Activated naive CD4-positive, alpha-beta T cell treated with anti-CD3 and anti-CD28 coated beads, Interleukin-2, amount 50 U/mL, for 72 hours (primary cell): ENCODE data around the gene CGNL1. TPM values are rescaled to one million over a fixed set of nuclear protein-coding genes. Genes with fewer than 3 reads are reported as not detected.
A peak's percentile ranks its signal among the peaks of the same experiment; 100 is the strongest.

Experiments used
- ATAC-seq, 2 donors: fragments of 150-1000 bp; cut with Tn5 transposase; 2 replicates each; pipeline ENCODE4 v1.10.0; 2021; ENCODE audit warnings: mild to moderate bottlenecking in 2 of 2, moderate library complexity in 2 of 2
- DNase-seq, 2 donors: peaks; one replicate each; pipeline ENCODE4 v3.0.0; 2021 to 2022; ENCODE audit warnings: low spot score in 2 of 2
- H3K27ac Mint-ChIP-seq, 2 donors: one replicate each; pipeline ENCODE4 v1.8.0; 2022; ENCODE audit warnings: mild to moderate bottlenecking in 2 of 2, mixed read lengths in 2 of 2
- H3K36me3 Mint-ChIP-seq, 2 donors: one replicate each; pipeline ENCODE4 v1.8.0; 2022; ENCODE audit warnings: mixed read lengths in 2 of 2
- H3K9me3 Mint-ChIP-seq, 2 donors: one replicate each; pipeline ENCODE4 v1.8.0; 2022; ENCODE audit warnings: mixed read lengths in 2 of 2
- total RNA-seq, 2 donors: library from RNA; stranded (reverse); gene quantifications; one replicate each; pipeline ENCODE4 v1.2.3, GENCODE V29; 2022

The CGNL1 gene
- total RNA-seq, 2 donors from 2014 or later = not detected

- Mint-ChIP-seq H3K36me3 (peaks cover 8 to 27% of the 10 kb centered on the region in 2 donors), H3K9me3 (peaks cover 20 to 23% of the 10 kb centered on the region in 2 donors), H3K27ac (no peak overlapping the region)
- DNase-seq = no peak
- no peak for ATAC-seq
These were observed 207.4 kb downstream of the CGNL1 start for GRCh38 chr15:57583720-57584119.

- peaks cover 20 to 23% of the 10 kb centered on the region in 2 donors for H3K9me3 Mint-ChIP-seq
- ATAC-seq = peak; percentile 48 to 84
- no peak for DNase-seq
- peak overlapping the region in 1 of 2 donors; percentile 48 for H3K27ac Mint-ChIP-seq
- H3K36me3 Mint-ChIP-seq = peaks cover 8 to 27% of the 10 kb centered on the region in 2 donors
These were observed 210.5 kb downstream of the CGNL1 start for GRCh38 chr15:57586661-57587424.

GRCh38 chr15:57589281-57589680 lies 213.0 kb downstream of the CGNL1 start:
- H3K27ac Mint-ChIP-seq = no peak overlapping the region
- peaks cover 0 to 4% of the 10 kb centered on the region in 2 donors for H3K36me3 Mint-ChIP-seq
- ATAC-seq = no peak
- peaks cover 4 to 8% of the 10 kb centered on the region in 2 donors for H3K9me3 Mint-ChIP-seq
- no peak for DNase-seq

- peaks cover 0 to 4% of the 10 kb centered on the region in 2 donors for H3K36me3 Mint-ChIP-seq
- no peak overlapping the region for H3K27ac Mint-ChIP-seq
- DNase-seq (no peak), ATAC-seq (no peak)
- peaks cover 4 to 8% of the 10 kb centered on the region in 2 donors for H3K9me3 Mint-ChIP-seq
These were observed 213.4 kb downstream of the CGNL1 start for GRCh38 chr15:57589754-57590153.

GRCh38 chr15:57591237-57591821 lies 215.0 kb downstream of the CGNL1 start:
- Mint-ChIP-seq H3K9me3 (peaks cover 0 to 3% of the 10 kb centered on the region in 2 donors), H3K27ac (no peak overlapping the region), H3K36me3 (no peaks in the 10 kb centered on the region)
- DNase-seq (no peak), ATAC-seq (peak; percentile 42 to 66)

GRCh38 chr15:57591822-57592367 lies 215.6 kb downstream of the CGNL1 start, which contains the start of gene MYZAP:
Gene MYZAP, plus strand, starts transcription at chr15:57591904. Its CDS starts 131 bp downstream, at chr15:57592035.
- Mint-ChIP-seq H3K27ac (no peak within 1 kb of the TSS), H3K9me3 (peaks cover 0 to 3% of the 10 kb centered on the region in 2 donors), H3K36me3 (no peaks in the 10 kb centered on the region)
- ATAC-seq (peak; percentile 81 to 85), DNase-seq (peak in 1 of 2 donors; percentile 46)

GRCh38 chr15:57592426-57592825 lies 216.1 kb downstream of the CGNL1 start:
- peaks cover 0 to 3% of the 10 kb centered on the region in 2 donors for H3K9me3 Mint-ChIP-seq
- no peak overlapping the region for H3K27ac Mint-ChIP-seq
- no peaks in the 10 kb centered on the region for H3K36me3 Mint-ChIP-seq
- DNase-seq = no peak
- ATAC-seq = no peak

GRCh38 chr15:57592836-57593420 lies 216.6 kb downstream of the CGNL1 start:
- Mint-ChIP-seq H3K36me3 (no peaks in the 10 kb centered on the region), H3K9me3 (no peaks in the 10 kb centered on the region), H3K27ac (no peak overlapping the region)
- DNase-seq (no peak), ATAC-seq (no peak)

- DNase-seq (no peak), ATAC-seq (no peak)
- Mint-ChIP-seq H3K9me3 (no peaks in the 10 kb centered on the region), H3K27ac (no peak overlapping the region), H3K36me3 (no peaks in the 10 kb centered on the region)
These were observed 218.2 kb downstream of the CGNL1 start for GRCh38 chr15:57594479-57594878.

GRCh38 chr15:57595011-57595866 lies 218.9 kb downstream of the CGNL1 start:
- no peaks in the 10 kb centered on the region for H3K9me3 Mint-ChIP-seq
- no peak for DNase-seq
- no peak overlapping the region for H3K27ac Mint-ChIP-seq
- no peak for ATAC-seq
- H3K36me3 Mint-ChIP-seq = no peaks in the 10 kb centered on the region

GRCh38 chr15:57596301-57596855 lies 220.1 kb downstream of the CGNL1 start:
- no peaks in the 10 kb centered on the region for H3K9me3 Mint-ChIP-seq
- DNase-seq (no peak), ATAC-seq (no peak)
- H3K27ac Mint-ChIP-seq = no peak overlapping the region
- no peaks in the 10 kb centered on the region for H3K36me3 Mint-ChIP-seq

GRCh38 chr15:57596978-57597377 lies 220.7 kb downstream of the CGNL1 start:
- H3K27ac Mint-ChIP-seq = no peak overlapping the region
- ATAC-seq (no peak), DNase-seq (no peak)
- H3K36me3 Mint-ChIP-seq = no peaks in the 10 kb centered on the region
- no peaks in the 10 kb centered on the region for H3K9me3 Mint-ChIP-seq

- ATAC-seq = no peak
- H3K9me3 Mint-ChIP-seq = no peaks in the 10 kb centered on the region
- H3K36me3 Mint-ChIP-seq = no peaks in the 10 kb centered on the region
- no peak for DNase-seq
- H3K27ac Mint-ChIP-seq = no peak overlapping the region
These were observed 221.1 kb downstream of the CGNL1 start for GRCh38 chr15:57597431-57597830.

GRCh38 chr15:57598346-57598745 lies 222.0 kb downstream of the CGNL1 start:
- Mint-ChIP-seq H3K9me3 (no peaks in the 10 kb centered on the region), H3K36me3 (no peaks in the 10 kb centered on the region), H3K27ac (no peak overlapping the region)
- ATAC-seq = no peak
- DNase-seq = no peak

GRCh38 chr15:57599296-57599810 lies 223.0 kb downstream of the CGNL1 start:
- Mint-ChIP-seq H3K9me3 (no peaks in the 10 kb centered on the region), H3K36me3 (no peaks in the 10 kb centered on the region), H3K27ac (no peak overlapping the region)
- ATAC-seq = no peak
- DNase-seq = no peak

GRCh38 chr15:57600197-57600596 lies 223.9 kb downstream of the CGNL1 start:
- no peaks in the 10 kb centered on the region for H3K9me3 Mint-ChIP-seq
- DNase-seq (no peak), ATAC-seq (no peak)
- no peaks in the 10 kb centered on the region for H3K36me3 Mint-ChIP-seq
- H3K27ac Mint-ChIP-seq = no peak overlapping the region
